DND-41 (cell line): Measurements from ENCODE around the gene ASPSCR1.

ENCODE experiments used
- ATAC-seq: fragments of 200-7000 bp; cut with Tn5 transposase; 3 replicates; pipeline ENCODE4 v1.9.1; 2021; ENCODE audit warnings: low read depth; ENCODE audit not compliant: insufficient read depth
- DNase-seq: peaks from one replicate; pipeline ENCODE4 v3.0.0-alpha.2; 2020
- H2AFZ ChIP-seq: 2 replicates; pipeline ENCODE4 v1.6.0; 2012; ENCODE audit warnings: low read depth, low read length
- H3K27ac ChIP-seq: 2 replicates; pipeline ENCODE4 v1.5.1; 2012; ENCODE audit warnings: low read length, inconsistent platforms
- H3K27me3 ChIP-seq: fragments of 200-600 bp; sonication (generic); 2 replicates; pipeline ENCODE4 v1.6.0; 2012; ENCODE audit warnings: low read length, mild to moderate bottlenecking, inconsistent platforms; ENCODE audit not compliant: insufficient read depth, poor library complexity
- H3K36me3 ChIP-seq: 2 replicates; pipeline ENCODE4 v1.5.1; 2012; ENCODE audit warnings: low read length, inconsistent platforms; ENCODE audit not compliant: insufficient read depth
- H3K4me1 ChIP-seq: 2 replicates; pipeline ENCODE4 v1.5.1; 2012; ENCODE audit warnings: mild to moderate bottlenecking, low read length; ENCODE audit not compliant: insufficient read depth
- H3K4me2 ChIP-seq: 2 replicates; pipeline ENCODE4 v1.6.0; 2012; ENCODE audit warnings: mild to moderate bottlenecking, moderate library complexity, low read length, inconsistent platforms; ENCODE audit not compliant: insufficient read depth
- H3K4me3 ChIP-seq, 2 experiments: fragments of 200-600 bp in 1 of 2; shearing (Covaris generic) in 1 of 2; 2 replicates each; pipeline ENCODE4 v1.5.1; 2012 to 2016; ENCODE audit warnings: inconsistent platforms in 2 of 2, low read length in 2 of 2, mild to moderate bottlenecking in 2 of 2, low read depth in 1 of 2, moderate library complexity in 1 of 2
- H3K79me2 ChIP-seq: 2 replicates; pipeline ENCODE4 v1.6.0; 2012; ENCODE audit warnings: low read length, inconsistent platforms; ENCODE audit not compliant: insufficient read depth
- H3K9ac ChIP-seq: 2 replicates; pipeline ENCODE4 v1.6.0; 2012; ENCODE audit warnings: low read depth, mild to moderate bottlenecking, inconsistent platforms, low read length, moderate library complexity
- H3K9me3 ChIP-seq: 2 replicates; pipeline ENCODE4 v1.5.1; 2012; ENCODE audit warnings: low read length, moderate library complexity, mild to moderate bottlenecking, inconsistent platforms; ENCODE audit not compliant: insufficient read depth, severe bottlenecking
- H4K20me1 ChIP-seq: 2 replicates; pipeline ENCODE4 v1.6.0; 2012; ENCODE audit warnings: low read length; ENCODE audit not compliant: insufficient read depth
- EZH2 ChIP-seq: IDR thresholded peaks from 3 replicates; pipeline ENCODE4 v1.6.1; 2012; ENCODE audit warnings: borderline replicate concordance, low read depth, mild to moderate bottlenecking, moderate library complexity, low read length, inconsistent platforms; ENCODE audit not compliant: severe bottlenecking
- TF ChIP-seq, protein P1 (sequence below): IDR thresholded peaks from 2 replicates; pipeline ENCODE4 v1.5.1; 2012; ENCODE audit warnings: borderline replicate concordance, low read length, moderate library complexity, mild to moderate bottlenecking; ENCODE audit not compliant: poor library complexity, severe bottlenecking; ENCODE audit errors: extremely low read depth

The ASPSCR1 gene

DNA sequence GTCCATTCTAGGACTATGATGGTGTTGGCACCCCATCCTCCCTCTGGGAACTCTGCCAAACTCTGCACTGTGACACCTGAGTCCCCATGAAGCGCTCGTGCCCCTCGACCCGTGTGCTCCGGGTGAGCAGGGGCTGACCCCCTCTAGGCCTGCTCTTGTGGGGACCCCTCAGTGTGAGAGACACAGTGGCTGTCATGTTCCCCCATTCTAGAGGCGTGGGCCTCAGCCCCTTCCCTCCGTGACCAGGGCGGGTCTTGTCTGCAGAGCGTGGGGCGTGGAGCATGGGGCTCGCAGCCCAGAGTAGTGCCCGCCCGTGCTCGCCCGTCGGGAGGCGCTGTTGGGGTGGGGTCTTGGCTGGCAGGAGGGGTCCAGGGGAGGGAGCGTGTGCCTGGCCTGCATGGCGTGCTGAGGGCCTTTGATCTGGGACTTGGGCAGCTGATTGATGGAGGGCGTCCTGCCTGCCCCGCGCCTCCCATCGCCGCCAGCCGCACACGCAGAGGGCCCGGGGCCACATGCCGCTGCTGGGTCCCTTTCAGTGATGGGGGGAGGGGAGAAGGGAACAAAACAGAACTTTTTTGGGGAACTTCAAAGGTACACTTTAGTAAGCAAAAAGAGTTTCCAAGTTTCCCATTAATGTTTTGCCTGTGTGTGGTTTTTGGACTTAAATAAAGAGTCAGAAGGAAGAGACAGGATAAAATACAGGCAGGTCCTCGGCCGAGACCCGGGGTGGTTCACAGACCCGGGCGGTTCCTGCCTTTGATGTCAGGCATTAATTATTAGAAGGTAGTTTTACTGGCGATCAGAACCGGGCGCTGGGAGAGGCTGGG, 22.8 kb downstream of the ASPSCR1 start:
- Histone ChIP-seq H3K4me2 (no peak overlapping the region), H3K4me1 (no peaks in the 10 kb centered on the region), H3K27me3 (no peaks in the 10 kb centered on the region), H3K9me3 (no peaks in the 10 kb centered on the region), H2AFZ (no peak overlapping the region), H3K36me3 (no peaks in the 10 kb centered on the region), H3K27ac (no peak overlapping the region), H3K9ac (no peak overlapping the region), H3K79me2 (no peaks in the 10 kb centered on the region), H3K4me3 (no peak overlapping the region), H4K20me1 (peaks cover 4% of the 10 kb centered on the region; the same call in 1 of the 2 replicates)
- TF ChIP-seq, protein P1, sequence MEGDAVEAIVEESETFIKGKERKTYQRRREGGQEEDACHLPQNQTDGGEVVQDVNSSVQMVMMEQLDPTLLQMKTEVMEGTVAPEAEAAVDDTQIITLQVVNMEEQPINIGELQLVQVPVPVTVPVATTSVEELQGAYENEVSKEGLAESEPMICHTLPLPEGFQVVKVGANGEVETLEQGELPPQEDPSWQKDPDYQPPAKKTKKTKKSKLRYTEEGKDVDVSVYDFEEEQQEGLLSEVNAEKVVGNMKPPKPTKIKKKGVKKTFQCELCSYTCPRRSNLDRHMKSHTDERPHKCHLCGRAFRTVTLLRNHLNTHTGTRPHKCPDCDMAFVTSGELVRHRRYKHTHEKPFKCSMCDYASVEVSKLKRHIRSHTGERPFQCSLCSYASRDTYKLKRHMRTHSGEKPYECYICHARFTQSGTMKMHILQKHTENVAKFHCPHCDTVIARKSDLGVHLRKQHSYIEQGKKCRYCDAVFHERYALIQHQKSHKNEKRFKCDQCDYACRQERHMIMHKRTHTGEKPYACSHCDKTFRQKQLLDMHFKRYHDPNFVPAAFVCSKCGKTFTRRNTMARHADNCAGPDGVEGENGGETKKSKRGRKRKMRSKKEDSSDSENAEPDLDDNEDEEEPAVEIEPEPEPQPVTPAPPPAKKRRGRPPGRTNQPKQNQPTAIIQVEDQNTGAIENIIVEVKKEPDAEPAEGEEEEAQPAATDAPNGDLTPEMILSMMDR = no peak
- TF ChIP-seq EZH2 = no peak
- ATAC-seq = no peak
- no peak for DNase-seq

DNA sequence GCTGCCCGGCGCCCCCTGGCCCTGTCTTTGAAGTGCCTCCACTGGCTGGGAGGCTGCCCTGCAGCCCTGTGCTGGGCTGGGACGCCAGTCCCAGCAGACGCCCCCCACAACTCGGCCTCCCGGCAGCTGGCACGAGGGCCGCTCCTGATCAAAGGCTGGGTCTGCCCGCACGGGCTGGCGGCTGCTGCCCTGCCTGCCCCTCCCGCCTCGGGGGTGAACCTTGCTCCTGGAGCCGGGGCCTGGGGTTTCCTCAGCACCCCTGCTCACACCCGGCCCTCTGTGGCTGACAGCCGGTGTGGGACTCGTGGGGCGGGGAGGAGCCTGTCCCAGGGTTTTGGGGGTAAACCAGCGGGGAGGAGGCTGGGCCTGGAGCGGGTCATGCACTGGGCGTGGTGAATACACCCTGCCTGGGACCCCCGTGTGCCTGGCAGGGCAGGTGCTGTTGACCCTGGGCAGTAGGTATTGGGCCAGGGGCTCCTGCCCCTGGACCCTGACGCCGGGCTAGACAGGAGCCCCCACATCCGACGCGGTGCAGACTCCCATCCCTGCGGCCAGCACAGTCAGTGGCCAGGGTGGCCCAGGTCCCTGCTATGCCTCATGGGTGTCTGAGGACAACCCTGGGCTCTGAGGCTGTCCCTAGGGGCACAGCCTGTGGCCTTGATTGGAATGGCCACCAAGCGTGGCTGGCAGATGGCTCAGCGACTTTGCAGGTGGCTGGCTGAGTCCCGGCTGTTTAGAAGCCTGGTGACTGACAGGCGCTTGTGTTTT, 23.6 kb downstream of the ASPSCR1 start:
- Histone ChIP-seq H3K27me3 (no peaks in the 10 kb centered on the region), H3K36me3 (no peaks in the 10 kb centered on the region), H3K79me2 (no peaks in the 10 kb centered on the region), H4K20me1 (peaks cover 4% of the 10 kb centered on the region; the same call in 1 of the 2 replicates), H3K4me2 (no peak overlapping the region), H3K27ac (no peak overlapping the region), H2AFZ (no peak overlapping the region), H3K9ac (no peak overlapping the region), H3K4me3 (no peak overlapping the region), H3K4me1 (no peaks in the 10 kb centered on the region), H3K9me3 (no peaks in the 10 kb centered on the region)
- TF ChIP-seq, protein P1 = no peak
- no peak for TF ChIP-seq EZH2
- ATAC-seq (no peak), DNase-seq (no peak)

DNA sequence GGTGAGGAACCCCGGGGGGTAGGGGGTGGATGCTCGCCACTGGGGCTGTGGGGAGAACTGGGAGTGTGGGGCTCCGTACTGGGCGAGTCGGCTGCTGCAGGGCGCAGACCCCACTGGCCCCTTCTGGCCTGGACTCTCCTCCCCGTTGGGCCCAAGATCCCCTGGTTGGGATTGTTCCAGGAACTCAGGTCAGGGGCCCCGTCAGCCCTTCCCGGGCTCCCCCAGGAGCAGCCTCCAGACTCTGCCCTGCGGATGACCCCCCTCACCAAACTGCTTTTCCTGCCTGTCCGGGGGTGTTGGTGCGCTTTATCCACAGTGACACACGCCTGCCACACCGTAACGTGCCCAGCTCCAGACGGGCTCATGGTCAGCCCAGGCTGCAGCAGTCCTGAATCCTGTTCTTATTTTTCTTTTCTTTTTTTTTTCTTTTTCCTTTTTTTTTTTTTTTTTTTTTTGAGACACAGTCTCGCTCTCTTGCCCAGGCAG, 24.2 kb downstream of the ASPSCR1 start:
- no peak for ATAC-seq
- no peak overlapping the region for H3K4me3 ChIP-seq
- no peak overlapping the region for H2AFZ ChIP-seq
- no peaks in the 10 kb centered on the region for H3K4me1 ChIP-seq
- no peak for DNase-seq
- H3K4me2 ChIP-seq = no peak overlapping the region
- H4K20me1 ChIP-seq = peaks cover 4% of the 10 kb centered on the region; the same call in 1 of the 2 replicates
- TF ChIP-seq, protein P1 = no peak
- TF ChIP-seq EZH2 = no peak
- H3K9ac ChIP-seq = no peak overlapping the region
- no peaks in the 10 kb centered on the region for H3K36me3 ChIP-seq
- H3K9me3 ChIP-seq = no peaks in the 10 kb centered on the region
- no peaks in the 10 kb centered on the region for H3K27me3 ChIP-seq
- no peak overlapping the region for H3K27ac ChIP-seq
- H3K79me2 ChIP-seq = no peaks in the 10 kb centered on the region
